Measurements from ENCODE around the gene CRYBB2. TPM values are rescaled to one million over a fixed set of nuclear protein-coding genes. Genes with fewer than 3 reads are reported as not detected.

Gene CRYBB2
- total and polyA plus RNA-seq, 2 experiments from 2014 or later, result 0.37 TPM; not detected in 1

DNA sequence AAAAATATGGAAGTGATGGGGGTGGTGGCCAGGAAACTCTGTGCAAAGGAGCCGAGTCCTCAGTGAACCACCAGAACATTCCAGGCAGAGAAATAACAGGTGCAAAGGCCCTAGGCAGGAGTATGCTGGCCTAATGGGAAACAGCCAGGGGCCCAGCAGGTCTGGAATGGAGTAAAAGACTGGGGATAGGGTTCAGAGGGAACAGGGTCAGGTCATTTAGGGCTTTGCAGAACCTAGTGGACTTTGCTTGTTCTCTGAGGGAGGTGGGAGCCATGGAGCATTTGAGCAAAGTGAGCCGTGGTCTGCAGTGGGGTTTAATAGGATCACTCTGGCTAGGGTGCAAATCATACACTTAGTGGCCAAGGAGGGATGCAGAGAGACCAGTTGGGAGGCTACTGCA is 11.1 kb upstream of the CRYBB2 start:
- H3K9me3 ChIP-seq (ENCODE audit: low read depth), result no peaks in the 10 kb centered on the region
- no peak overlapping the region for H3K27ac ChIP-seq
- H3K4me1 ChIP-seq (ENCODE audit: insufficient read depth), result no peaks in the 10 kb centered on the region
- no peaks in the 10 kb centered on the region for H4K20me1 ChIP-seq (ENCODE audit: insufficient read depth, poor library complexity, severe bottlenecking)
- no peak overlapping the region for H3K4me2 ChIP-seq
- H3K9me2 ChIP-seq (replicated peaks; ENCODE audit: insufficient read depth), result no peaks in the 10 kb centered on the region
- no peaks in the 10 kb centered on the region for H3K27me3 ChIP-seq
- no peak for DNase-seq (ENCODE audit: low spot score)
- no peak for TF ChIP-seq EZH2 (IDR thresholded peaks at IDR 0.05; ENCODE audit: borderline replicate concordance)
- no peaks in the 10 kb centered on the region for H3K79me2 ChIP-seq
- H3K36me3 ChIP-seq (replicated peaks; ENCODE audit: insufficient read depth, low read depth), result no peaks in the 10 kb centered on the region
- H3K4me3 ChIP-seq, result no peak overlapping the region
- 92% methylated on average over 2 of the region's 2 CpGs for WGBS (ENCODE audit: low lambda C conversion rate, missing lambda C conversion rate)
- no peak overlapping the region for H2AFZ ChIP-seq

GRCh38 chr22:25208743-25209505 is 10.5 kb upstream of the CRYBB2 start:
- H3K36me3 ChIP-seq (replicated peaks; ENCODE audit: insufficient read depth, low read depth), result no peaks in the 10 kb centered on the region
- H2AFZ ChIP-seq, result no peak overlapping the region
- 88% methylated on average over 17 of the region's 17 CpGs for WGBS (ENCODE audit: low lambda C conversion rate, missing lambda C conversion rate)
- no peaks in the 10 kb centered on the region for H3K4me1 ChIP-seq (ENCODE audit: insufficient read depth)
- H3K79me2 ChIP-seq, result no peaks in the 10 kb centered on the region
- DNase-seq (ENCODE audit: low spot score), result no peak
- H3K9me3 ChIP-seq (ENCODE audit: low read depth), result no peaks in the 10 kb centered on the region
- H3K27ac ChIP-seq, result no peak overlapping the region
- H3K27me3 ChIP-seq, result no peaks in the 10 kb centered on the region
- H4K20me1 ChIP-seq (ENCODE audit: insufficient read depth, poor library complexity, severe bottlenecking), result no peaks in the 10 kb centered on the region
- TF ChIP-seq EZH2phosphoT487 (IDR thresholded peaks at IDR 0.05; ENCODE audit: low read depth, severe bottlenecking, unreplicated experiment) (no peak), CTCF (IDR thresholded peaks at IDR 0.05; ENCODE audit: poor library complexity) (no peak), EZH2 (IDR thresholded peaks at IDR 0.05; ENCODE audit: borderline replicate concordance) (no peak)
- H3K9me2 ChIP-seq (replicated peaks; ENCODE audit: insufficient read depth), result no peaks in the 10 kb centered on the region
- H3K4me2 ChIP-seq, result no peak overlapping the region
- no peak overlapping the region for H3K4me3 ChIP-seq

GRCh38 chr22:25210793-25211192 is 8.6 kb upstream of the CRYBB2 start:
- Histone ChIP-seq H2AFZ (no peak overlapping the region), H3K9me3 (ENCODE audit: low read depth) (no peaks in the 10 kb centered on the region), H3K9me2 (replicated peaks; ENCODE audit: insufficient read depth) (no peaks in the 10 kb centered on the region), H3K4me3 (no peak overlapping the region), H3K27me3 (no peaks in the 10 kb centered on the region), H4K20me1 (ENCODE audit: insufficient read depth, poor library complexity, severe bottlenecking) (no peaks in the 10 kb centered on the region), H3K4me1 (ENCODE audit: insufficient read depth) (no peaks in the 10 kb centered on the region), H3K27ac (no peak overlapping the region), H3K4me2 (no peak overlapping the region), H3K36me3 (replicated peaks; ENCODE audit: insufficient read depth, low read depth) (no peaks in the 10 kb centered on the region), H3K79me2 (no peaks in the 10 kb centered on the region)
- 91% methylated on average over 3 of the region's 3 CpGs for WGBS (ENCODE audit: low lambda C conversion rate, missing lambda C conversion rate)
- DNase-seq (ENCODE audit: low spot score), result no peak
- TF ChIP-seq EZH2phosphoT487 (IDR thresholded peaks at IDR 0.05; ENCODE audit: low read depth, severe bottlenecking, unreplicated experiment), result no peak
- TF ChIP-seq CTCF (IDR thresholded peaks at IDR 0.05; ENCODE audit: poor library complexity), result no peak
- TF ChIP-seq EZH2 (IDR thresholded peaks at IDR 0.05; ENCODE audit: borderline replicate concordance), result no peak

DNA sequence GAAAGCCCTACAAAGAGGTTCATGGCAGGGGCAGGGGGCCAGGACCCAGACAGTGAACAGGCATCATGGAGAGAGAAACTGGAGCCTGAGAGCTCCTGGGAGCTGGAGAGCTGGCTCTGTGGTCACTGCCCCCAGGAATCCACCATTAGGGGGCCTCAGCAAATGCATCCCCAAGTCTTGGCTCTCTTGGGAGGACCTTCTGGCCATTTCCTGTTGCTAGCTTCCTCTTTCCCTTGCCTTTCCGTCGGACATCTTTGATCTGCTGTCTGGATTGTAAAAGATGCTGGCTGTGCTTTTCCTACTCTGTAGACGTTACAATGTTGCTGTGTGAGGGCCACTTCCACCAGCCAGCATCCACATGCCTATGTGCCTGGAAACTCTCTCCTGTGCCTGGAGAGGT is 7.1 kb upstream of the CRYBB2 start:
- no peak overlapping the region for H2AFZ ChIP-seq
- TF ChIP-seq CTCF (IDR thresholded peaks at IDR 0.05; ENCODE audit: poor library complexity), result no peak
- TF ChIP-seq EZH2phosphoT487 (IDR thresholded peaks at IDR 0.05; ENCODE audit: low read depth, severe bottlenecking, unreplicated experiment), result no peak
- no peak for TF ChIP-seq EZH2 (IDR thresholded peaks at IDR 0.05; ENCODE audit: borderline replicate concordance)
- H3K9me3 ChIP-seq (ENCODE audit: low read depth), result no peaks in the 10 kb centered on the region
- no peaks in the 10 kb centered on the region for H3K36me3 ChIP-seq (replicated peaks; ENCODE audit: insufficient read depth, low read depth)
- H3K27ac ChIP-seq, result no peak overlapping the region
- no peaks in the 10 kb centered on the region for H3K9me2 ChIP-seq (replicated peaks; ENCODE audit: insufficient read depth)
- H3K27me3 ChIP-seq, result no peaks in the 10 kb centered on the region
- H4K20me1 ChIP-seq (ENCODE audit: insufficient read depth, poor library complexity, severe bottlenecking), result no peaks in the 10 kb centered on the region
- H3K79me2 ChIP-seq, result no peaks in the 10 kb centered on the region
- WGBS (ENCODE audit: low lambda C conversion rate, missing lambda C conversion rate), result 81% methylated on average over 3 of the region's 3 CpGs
- no peak overlapping the region for H3K4me2 ChIP-seq
- no peak for DNase-seq (ENCODE audit: low spot score)
- H3K4me3 ChIP-seq, result no peak overlapping the region
- no peaks in the 10 kb centered on the region for H3K4me1 ChIP-seq (ENCODE audit: insufficient read depth)

Data from hepatocyte (in vitro differentiated cells).